NCI-H1436 treated with DMSO at 0.1 percent for 48 hours (cell line): ENCODE results near the gene TMEM143.
"Not testable (repeated sequence)": the region's sequence is repeated elsewhere in the genome, so short reads cannot be mapped to it uniquely, and the experiment has no call there.

ENCODE experiments used
- DNase-seq: peaks from one replicate; lab custom pipeline; 2025; lab: John Stamatoyannopoulos, UW

TMEM143 gene

DNA sequence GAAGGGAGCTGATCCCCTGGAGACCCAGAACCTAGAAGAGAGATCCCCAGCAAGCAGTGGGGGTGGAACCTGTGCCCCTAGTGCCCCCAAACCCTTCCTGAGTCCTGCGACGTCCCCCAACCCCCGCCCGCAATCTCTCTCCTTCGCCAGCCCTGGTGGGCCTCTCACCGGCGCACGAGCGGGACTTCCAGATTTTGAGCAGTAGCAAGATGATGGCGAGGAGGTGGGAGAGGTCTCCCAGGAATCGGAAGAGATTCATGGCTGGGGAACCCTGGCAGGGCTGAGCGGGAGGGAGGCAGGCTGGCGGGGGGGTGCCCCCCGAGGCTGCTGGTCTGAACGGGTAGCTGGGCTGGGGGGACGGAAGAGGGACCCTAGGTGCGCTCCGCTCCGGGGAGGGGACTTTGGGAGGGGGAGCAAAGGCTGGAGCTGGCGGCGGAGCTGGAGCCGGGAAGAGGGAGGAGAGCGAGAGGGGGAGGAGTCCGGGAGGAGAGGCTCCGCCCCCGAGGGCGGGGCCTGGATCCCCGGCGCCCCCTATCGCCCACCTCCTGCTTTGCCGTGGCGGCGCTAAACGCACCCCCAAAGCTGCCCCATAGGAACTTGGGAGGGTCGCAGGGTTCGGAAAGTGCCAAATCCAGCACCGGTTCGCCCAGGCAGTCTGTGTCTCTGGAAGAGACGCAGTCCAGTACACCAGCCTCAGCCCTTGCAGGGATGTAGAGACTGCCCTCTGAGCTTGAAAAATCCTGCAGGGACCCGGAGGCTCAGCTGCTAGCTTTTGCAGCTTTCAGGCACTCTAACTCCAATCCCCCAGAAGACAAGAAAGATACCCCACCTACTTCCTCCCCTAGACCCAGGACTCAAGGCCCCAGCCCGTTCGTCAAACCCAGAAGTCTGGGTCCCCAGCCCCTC is 27.6 kb upstream of the TMEM143 start, which contains the start of gene KDELR1:
TSS of gene KDELR1 (minus strand) at position 452 of the 906 bp plus-strand sequence. CDS start at position 259, 193 bp downstream.
- no peak for DNase-seq

DNA sequence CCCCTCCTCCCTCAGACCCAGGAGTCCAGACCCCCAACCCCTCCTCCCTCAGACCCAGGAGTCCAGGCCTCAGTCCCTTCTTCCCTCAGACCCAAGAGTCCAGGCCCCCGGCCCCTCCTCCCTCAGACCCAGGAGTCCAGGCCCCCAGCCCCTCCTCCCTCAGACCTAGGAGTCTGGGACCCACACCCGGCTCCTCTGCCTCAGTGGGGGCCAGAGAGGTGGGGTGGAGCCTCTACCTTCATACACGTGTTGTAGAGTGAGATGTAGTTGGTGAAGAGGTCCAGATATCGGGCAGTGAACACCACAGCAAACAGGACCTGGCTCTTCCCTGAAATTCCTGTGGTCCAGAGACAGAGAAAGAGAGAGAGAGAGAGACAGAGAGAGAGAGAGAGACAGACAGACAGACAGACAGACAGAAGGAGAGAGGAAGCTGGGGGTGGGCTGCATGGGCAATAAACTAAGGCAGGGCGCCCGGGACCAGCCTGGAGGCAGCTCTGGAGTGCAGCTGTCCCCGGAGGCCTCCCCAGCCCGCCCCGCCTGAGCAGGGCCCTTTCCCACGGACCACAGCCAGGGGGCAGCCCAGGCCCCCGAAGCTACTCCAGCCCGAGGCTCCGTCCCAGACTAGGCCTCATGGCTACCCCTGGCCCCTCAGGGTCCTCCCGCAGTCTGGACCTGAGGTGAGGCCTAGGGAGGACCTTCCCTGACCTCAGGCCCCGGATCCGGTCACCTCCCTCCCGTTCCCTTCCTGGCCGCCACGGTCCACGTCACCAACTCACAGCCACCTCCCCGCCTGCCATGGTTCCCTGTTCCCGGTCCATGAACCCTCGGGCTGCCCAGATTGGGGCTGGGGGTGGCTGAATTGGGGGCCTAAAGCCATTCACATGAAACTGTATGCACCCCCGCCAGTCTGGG is 26.7 kb upstream of the TMEM143 start:
- DNase-seq = no peak

DNA sequence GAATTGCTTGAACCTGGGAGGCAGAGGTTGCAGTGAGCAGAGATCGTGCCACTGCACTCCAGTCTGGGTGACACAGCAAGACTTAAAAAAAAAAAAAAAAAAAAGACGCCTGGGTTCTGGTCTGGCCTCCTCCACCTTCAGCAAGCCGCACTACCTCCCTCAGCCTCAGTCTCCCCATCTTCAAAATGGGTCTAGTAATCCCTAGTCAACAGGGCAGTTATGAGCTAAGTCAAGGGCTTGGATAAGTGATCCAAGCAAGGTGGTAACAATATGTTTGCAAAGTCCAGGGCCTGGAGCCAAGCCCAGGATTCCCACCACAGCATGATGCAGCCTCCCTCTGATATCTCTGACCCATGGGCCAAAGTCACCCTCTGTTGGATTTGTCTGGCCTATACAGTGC is 23.2 kb upstream of the TMEM143 start:
- DNase-seq = no peak

DNA sequence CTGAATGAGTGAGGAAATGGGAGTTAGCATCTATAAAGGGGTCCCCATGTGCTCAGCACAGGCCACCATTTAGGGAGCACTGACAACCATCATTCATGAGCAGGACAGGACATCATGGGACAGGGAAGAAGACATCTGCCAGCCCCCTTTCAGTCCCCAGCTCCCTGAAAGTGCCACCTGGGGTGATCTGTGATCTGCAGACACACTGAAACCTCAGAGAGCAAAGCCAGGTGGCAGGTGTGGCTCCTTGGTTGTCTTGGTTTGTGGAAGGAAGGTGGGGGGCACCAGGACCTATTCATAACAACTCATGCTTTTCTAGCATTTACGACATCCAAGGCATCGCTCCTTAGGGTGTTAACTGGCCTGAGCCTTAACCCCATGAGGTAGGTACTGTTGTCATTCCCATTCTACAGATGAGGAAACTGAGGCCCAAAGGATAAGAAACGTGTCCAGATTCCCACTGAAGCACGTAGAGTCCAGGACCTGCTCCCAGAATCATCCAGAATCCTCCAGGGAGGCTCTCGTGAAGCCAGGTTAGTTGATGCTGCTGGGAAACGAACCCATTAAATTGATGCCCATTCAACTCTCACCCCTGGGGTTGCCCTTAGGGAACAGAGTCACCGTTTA is 21.8 kb upstream of the TMEM143 start:
- no peak for DNase-seq

DNA sequence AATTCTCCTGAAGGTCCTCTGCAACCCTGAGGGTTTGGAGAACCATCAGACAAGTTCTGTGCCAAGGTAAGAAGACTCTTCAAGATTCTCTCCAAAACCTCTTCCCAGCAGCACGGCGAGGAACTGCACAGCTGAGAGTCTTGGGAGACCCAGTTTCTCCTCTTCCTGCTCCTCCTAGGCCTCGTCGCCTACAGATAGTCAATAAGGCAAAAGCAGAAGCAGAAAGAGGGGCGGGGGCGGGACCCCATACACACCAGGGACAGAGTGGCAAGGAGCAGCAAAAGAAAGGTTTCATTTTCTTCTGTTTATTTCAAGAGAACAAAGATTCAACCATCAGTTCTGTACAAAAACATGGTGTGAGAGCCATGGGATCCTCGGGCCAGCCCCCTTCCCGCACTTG is 18.5 kb upstream of the TMEM143 start:
- DNase-seq = no peak

DNA sequence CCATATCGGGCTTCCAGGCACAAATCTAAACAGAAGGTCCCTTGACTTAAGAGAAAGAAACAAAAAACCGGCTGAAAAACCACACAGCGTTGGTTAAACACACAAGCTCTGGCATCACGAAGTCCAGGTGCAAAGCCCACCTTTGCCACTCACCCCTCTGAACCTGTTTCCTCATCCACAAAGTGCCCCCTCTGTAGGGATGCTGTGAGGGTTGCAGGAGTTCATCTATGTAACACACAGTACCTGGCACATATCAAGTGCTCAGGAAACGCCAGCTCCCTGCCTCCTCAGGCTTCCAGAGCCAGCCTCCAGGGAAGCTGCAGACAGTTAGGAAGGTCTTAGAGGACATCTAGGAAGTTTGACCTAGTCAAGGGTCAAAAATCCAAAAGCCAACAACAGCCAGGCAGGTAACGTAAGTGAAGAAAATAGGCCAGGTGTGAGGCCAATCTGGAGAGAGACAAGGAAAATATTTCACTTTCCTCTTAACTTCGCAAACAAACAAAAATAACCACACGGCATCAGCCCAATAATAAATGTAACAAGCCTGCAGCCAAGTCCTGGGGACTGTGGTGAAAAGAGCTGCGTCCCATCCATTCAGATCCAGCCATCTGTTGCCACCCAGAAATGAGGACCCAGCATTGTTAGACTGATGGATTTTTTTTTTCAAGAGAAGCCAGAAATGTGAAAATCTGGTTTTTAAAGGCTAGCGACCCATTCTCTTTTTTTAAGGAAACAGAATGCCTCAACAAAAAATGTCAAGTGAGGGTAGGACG is 17.6 kb upstream of the TMEM143 start:
- DNase-seq = no peak

DNA sequence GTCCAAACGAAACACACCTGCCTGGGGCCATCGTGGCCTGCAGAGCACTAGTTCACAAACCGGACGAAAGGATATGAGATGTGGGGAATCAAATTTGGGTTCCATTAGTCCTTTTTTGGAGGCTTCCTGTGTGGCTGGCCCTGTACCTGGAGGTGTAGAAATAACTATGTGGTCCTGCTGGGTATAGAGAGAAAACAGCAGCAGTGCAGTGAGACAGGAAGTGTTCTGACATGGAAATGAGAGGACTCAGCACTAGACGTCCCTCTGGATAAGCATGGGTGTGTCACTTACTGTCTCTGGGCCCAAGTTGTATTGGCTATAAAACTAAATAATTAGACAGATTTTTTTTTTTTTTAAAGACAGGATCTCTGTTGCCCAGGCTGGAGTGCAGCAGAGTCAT is 15.3 kb upstream of the TMEM143 start:
- no peak for DNase-seq

DNA sequence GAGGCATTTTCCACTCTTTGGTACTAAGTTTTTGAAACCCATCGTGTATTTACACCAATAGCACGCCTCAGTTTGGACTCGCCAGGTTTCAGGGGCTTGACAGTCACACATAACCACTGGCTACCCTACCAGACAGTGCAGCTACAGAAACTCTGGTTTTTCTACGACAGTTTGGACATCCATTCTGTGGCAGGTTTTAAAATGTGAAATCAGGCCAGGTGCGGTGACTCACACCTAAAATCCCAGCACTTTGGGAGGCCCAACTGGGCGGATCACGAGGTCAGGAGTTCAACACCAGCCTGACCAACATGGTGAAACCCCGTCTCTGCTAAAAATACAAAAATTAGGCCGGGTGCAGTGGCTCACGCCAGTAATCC is 14.4 kb upstream of the TMEM143 start:
- no peak for DNase-seq

DNA sequence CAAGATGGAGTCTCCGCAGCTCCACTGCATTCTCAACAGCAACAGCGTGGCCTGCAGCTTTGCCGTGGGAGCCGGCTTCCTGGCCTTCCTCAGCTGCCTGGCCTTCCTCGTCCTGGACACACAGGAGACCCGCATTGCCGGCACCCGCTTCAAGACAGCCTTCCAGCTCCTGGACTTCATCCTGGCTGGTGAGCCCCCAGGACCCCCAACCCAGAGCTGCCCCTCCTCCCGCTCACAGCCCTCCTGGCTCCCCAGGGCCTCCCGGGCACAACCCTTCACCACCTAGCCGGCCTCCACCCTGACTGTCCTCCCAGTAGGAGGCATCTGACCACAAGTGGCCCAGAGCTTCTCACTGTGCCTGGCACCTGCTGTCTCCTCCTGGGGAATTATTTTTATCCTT is 9.8 kb upstream of the TMEM143 start:
- no peak for DNase-seq

DNA sequence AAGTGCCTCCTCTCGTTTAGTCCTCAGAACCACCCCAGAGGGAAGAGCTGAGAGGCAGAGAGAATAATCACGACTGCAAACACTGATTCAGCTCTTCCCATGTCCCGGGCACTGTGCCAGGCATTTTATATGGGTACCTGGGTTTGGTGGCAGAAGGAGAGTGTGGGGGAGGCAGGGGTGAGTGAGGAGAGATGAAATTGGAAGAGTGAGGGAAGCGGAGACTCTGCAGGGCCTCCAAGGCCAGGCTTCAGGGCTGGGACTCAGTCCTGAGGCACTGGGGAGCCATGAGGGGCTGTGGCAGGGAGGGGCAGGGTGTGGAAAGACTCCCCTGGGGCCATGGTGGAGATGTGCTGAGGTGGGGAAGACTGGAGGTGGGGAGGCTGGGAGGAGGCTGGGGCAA is 9.2 kb upstream of the TMEM143 start:
- DNase-seq = peak; percentile 92

DNA sequence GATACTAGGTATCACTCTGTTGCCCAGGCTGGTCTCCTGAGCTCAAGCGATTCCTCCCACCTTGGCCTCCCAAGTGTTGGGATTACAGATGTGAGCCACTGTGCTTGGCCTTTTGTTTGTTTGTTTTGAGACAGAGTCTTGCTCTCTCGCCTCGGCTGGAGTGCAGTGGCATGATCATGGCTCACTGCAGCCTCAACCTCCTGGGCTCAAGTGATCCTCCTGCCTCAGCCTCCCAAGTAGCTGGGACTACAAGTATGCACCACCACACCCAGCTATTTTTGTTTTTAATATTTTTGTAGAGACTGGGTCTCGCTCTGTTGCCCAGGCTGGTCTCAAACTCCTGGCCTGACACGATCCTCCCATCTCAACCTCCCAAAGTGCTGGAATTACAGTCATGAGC is 8.0 kb upstream of the TMEM143 start:
- DNase-seq = not testable (repeated sequence)

DNA sequence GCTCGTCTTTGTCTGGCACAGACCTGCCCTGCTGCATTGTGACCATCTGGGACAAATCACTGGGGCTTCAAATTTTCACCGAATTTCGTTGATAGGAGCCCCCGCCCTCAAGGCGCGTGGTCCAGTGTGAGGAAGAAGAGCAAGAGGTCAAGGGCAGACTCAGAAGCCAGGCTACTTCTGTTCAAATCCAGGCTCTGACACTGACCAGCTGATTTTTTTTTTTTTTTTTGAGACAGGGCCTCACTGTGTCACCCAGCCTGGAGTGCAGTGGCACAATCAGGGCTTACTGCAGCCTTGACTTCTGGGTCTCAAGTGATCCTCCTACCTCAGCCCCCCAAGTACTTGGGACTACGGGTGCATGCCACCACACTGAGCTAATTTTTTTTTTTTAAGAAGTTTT is 7.6 kb upstream of the TMEM143 start:
- DNase-seq = no peak

DNA sequence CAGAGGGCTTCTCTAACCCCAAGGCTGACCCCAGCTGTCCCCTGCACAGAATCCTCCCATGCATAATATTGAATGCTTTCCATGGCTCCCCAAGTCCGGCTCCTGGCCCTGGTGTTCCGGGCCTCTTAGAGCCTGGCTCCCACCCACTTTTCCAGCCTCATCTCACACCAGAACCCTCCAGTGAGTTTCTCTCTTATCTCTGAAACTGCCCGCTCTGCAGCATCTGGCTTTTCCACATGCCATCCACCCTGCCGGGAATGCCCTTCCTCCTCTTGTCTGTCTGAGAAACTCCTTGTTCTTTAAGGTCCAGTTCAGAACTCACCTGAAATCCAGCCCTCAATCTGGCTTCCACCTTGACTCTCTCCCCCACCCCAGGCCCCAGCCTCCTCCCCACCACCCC is 7.2 kb upstream of the TMEM143 start:
- no peak for DNase-seq

DNA sequence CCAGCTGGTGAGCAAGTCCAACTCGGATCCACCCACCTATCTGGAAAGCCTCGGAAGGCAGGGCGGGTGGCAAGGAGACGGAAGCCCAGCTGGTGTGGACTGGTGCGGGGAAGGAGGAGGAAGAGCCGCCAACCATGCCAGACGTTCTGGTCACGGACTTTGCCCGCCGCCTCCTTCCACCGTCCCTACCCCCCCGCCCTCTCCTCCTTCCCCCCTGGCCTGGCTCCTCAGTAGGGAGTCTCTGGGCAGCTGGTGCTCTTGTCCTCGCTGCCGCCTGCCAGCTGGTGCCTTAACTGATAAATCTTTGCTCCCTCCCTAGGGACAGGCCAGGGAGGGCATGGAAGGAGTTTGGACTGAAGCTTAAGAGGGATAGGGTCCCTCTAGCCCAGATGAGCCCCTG is 5.2 kb upstream of the TMEM143 start:
- no peak for DNase-seq

DNA sequence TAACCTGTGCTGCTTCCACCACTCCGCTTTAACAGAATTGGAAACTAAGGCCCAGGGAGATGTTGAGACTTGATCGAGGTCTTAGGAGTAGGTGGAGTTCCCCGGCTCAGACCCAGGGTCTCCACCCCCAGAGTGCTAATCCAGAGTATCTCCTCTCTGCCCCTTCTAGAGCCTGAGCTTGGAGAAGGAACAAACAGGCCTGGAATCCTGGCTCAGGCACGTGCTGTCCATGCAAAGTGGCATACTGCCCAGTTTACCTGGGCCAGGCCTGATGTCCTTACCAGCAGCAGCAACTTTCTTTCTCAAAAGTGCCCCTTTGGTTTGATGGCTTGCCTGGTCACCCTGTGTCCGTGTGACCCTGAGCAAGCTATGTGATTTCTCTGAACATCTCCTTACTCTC is 4.1 kb upstream of the TMEM143 start:
- DNase-seq = no peak

DNA sequence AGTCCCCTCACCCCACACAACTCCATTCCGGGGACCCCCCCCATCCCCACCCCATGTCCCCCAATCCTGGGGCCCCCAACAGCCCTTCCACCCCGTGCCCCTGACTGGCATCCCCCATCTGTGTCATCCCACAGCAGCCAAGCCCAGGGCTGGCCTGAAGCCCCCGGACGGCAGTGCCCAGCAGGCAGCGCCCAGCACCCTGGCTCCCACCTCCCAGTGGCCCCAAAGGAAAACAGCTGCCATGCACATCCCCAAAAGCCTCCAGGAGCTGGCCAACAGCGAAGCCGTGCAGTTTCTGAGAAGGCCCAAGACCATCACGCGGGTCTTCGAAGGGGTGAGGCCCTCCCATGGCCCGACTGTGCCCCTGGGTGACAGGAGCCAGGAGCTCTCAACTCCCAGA is 1.9 kb upstream of the TMEM143 start:
- no peak for DNase-seq

DNA sequence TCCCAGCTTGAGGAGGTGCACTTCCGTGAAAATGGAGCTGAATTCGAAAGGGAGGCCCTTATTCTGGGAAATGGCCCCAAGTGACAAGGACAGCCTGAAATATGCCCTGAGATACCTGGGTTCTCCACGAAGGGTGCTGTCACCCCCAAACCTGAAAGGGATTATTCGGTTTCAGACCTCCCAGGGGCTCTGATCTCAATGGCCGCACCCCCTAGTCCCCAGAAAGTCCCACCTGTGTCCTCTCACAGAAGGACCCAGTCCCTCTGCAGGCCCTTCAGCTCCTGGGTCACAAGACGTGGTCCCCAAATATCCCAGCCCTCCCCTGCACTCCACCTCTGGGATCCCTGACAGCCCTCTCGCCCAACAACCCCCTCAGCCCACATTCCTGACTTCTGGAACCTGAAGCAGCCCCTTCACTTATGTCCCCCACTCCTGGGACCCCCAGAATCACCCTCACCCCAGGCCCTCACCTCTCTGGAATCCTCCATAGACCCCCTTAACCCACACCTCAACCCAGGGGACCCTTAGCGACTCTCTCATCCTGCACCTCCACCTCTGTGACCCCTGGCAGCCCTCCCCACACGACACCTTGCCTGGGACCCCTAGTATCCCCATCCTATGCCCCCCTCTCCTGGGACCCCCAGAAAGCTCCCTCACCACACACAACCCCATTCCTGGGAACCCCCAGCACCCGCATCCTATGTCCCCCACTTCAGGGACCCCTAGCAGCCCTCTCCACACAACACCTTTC is 1.0 kb upstream of the TMEM143 start:
- DNase-seq = no peak

DNA sequence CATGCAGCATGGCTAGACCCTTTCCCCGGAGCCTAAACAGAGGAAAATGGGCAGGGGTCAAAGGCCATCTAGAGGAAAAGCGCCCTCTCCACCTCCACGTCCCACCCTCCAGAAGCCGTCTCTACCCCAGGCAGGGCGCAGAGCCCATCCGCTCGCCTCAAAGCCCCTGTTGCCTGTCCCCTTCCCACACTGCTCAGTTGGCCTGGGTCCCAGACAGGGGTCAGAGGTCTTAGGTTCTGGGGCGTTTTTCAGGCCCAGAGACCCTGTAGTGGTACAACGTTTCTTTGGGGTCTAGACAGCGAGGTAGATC is 285 bp downstream of the TMEM143 start:
- DNase-seq = no peak

DNA sequence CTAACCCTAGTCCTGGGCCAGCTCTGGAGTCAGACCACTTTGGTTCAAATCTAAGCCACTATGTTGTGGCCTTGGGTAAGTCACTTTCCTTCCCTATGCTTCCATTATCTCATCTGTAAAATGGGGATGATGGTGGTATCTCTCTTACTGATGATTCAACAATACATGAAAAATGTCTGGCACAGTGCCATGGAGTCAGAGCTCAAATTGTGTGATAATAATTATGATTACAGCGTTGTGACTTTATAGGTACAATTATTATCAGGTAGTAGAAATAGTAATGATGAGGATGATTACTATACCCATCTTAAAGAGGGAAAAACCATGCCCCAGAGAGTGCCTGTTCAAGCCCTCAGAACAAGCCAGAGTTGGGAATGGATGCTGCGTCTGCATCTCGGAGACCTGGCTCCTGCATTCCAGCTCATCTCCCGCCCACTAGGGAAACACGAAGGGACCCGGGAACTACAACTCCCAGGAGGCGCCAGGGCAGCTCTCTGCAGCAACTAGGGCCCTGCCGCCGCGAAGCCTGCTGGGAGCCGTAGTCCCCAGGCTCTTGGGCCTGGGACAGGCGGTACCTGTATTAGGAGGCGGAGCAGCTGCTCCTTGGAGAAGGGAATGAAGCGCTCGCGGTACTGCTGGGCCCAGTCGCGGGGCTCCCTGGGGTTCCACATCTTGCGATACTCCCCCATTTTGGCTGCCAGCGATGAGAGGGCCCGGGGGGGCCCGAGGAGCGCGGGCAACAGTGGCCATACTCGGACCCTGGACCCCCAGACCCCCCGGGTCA is 832 bp downstream of the TMEM143 start:
- peak; percentile 93 for DNase-seq

DNA sequence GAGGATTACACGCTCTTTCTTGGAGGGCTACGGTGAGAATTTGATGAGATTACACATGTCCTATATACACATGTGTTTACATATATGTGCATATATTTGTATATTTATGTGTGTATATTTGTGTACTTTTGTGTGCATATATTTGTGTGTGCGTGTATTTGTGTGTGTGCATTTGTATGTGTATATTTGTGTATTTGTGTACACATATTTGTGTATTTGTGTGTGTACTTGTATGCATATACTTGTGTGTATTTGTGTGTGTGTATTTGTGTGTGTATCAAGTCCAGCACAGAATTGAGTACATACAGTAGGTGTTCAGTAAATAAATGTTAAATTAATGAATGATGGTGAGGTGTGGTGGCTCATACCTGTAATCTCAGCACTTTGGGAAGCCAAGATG is 1.8 kb downstream of the TMEM143 start:
- DNase-seq = no peak
